GM18505 (cell line): Measurements from ENCODE around the gene CENPP.
"Not testable (repeated sequence)": the region's sequence is repeated elsewhere in the genome, so short reads cannot be mapped to it uniquely, and the experiment has no call there.

ENCODE experiments used
- ATAC-seq: cut with Tn5 transposase; IDR thresholded peaks from one replicate; pipeline ENCODE4 v1.9.1; 2021; ENCODE audit not compliant: unreplicated experiment
- POLR2A ChIP-seq: IDR thresholded peaks from 4 replicates; pipeline ENCODE4 v1.6.1; 2011; ENCODE audit warnings: borderline replicate concordance; ENCODE audit not compliant: insufficient read depth, insufficient read length; ENCODE audit errors: extremely low read depth

Gene CENPP

GRCh38 chr9:92406477-92406876 is 80.7 kb downstream of the CENPP start:
- TF ChIP-seq POLR2A, result peak; percentile 52
- ATAC-seq, result peak; percentile 52

DNA sequence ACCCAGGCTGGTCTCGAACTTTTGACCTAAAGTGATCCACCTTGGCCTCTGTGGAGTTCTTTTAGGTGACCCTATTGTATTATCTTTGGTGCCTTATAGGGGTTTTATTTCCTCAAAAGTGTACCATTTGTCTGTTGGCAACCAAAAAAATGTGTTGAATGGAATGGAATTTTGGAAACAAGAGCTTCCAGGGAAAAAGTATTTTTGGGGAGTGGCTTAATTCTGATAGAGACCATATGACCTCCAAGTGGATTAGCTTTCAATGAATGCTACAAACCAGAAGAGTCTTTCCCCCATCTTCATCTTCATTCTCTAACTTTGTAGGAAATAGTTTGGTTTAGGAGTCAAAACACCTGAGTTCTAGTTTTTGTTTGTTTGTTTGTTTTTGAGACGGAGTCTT is 82.1 kb downstream of the CENPP start:
- no peak for TF ChIP-seq POLR2A
- no peak for ATAC-seq

GRCh38 chr9:92408747-92409478 is 83.2 kb downstream of the CENPP start:
- no peak for TF ChIP-seq POLR2A
- no peak for ATAC-seq

DNA sequence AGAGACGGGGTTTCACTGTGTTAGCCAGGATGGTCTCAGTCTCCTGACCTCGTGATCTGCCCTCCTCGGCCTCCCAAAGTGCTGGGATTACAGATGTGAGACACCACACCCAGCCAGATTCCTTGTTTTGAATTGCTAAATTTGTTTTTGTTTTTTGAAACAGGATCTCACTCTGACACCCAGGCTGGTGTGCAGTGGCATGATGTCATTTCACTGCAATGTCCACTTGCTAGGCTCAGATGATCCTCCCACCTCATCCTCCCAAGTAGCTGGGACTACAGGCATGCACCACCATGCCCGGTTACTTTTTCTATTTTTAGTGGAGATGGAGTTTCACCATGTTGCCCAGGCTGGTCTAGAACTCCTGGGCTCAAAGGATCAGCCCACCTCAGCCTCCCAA is 85.4 kb downstream of the CENPP start:
- not testable (repeated sequence) for ATAC-seq

DNA sequence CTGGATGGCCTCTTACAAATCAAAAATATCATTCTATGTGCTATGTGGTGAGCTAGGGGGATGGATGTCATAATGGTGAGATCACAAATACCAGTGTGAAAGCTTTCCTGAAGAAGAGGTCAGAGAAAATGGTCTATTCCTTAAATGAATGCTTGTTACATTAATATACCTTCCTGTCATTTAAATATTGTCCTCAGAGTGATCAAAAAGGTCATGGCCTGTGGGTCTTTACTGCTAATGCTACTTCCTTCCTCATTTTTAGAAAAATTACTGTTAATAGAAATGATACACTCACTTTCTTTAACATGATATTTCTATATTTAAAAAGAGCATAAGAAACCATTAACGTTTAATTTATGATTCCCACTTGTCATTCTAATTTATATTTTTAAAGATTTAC is 88.8 kb downstream of the CENPP start:
- ATAC-seq, result no peak

DNA sequence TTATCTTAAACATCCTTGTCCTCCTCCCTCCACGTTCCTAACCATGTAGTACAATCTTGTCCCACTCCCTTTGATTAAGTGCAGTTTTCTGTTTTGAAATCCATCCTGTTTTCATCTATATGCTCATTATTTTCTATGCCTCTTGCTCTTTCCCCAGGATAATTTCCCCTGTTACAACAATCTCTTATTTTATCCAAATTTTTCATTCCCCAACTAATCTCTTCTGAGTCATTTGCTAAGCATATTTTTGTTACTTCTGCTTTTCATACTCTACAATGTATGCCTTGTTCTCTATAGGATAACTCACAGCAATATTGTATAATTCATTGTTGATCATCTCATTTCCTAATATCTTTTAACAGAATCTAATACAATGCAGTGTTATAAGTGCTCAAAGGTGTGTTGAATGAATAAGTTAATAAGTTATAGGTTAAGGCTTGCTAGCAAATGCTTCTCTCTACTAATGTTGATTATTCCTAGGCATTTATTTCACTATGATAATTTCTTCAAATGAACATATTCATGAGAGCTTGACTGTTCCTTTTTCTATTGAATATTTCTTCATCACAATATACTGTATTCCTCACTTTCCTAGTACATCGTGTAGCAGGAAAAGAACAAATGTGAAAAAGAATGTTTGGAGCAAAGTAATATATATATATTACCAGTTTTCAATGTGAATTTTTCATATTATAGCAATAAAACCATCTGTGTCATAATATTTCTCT is 97.0 kb downstream of the CENPP start:
- no peak for ATAC-seq
- TF ChIP-seq POLR2A, result no peak

More for the DNA sequence above, 88.8 kb downstream of the CENPP start:
- no peak for TF ChIP-seq POLR2A

- ATAC-seq, result no peak
- no peak for TF ChIP-seq POLR2A
Measured at GRCh38 chr9:92423612-92424011, 97.9 kb downstream of the CENPP start.

- ATAC-seq, result no peak
- no peak for TF ChIP-seq POLR2A
Measured at GRCh38 chr9:92424340-92424739, 98.6 kb downstream of the CENPP start, which contains the start of gene OMD. TSS of gene OMD (minus strand) at chr9:92424471. CDS start at chr9:92417558, 6,913 bp downstream.

DNA sequence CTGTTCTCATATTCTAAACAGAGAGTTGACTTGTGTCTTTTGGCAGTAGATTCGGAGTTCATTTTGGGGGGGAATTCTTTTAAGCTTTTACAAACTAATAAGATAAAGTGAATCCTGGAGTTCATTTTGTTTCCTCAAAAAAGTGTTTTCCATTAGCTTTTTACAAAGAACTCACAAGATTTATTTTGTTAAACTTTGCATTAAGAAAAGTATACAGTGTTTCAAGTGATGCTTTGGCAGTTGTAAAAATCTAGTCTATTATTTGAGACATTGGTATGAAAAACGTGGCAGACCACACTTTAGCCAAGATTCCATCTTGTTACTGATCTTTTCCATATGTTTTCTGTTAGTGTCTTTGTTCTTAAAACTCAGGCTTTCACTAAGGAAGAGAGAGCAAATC is 99.7 kb downstream of the CENPP start:
- TF ChIP-seq POLR2A, result no peak

GRCh38 chr9:92426501-92427145 is 100.9 kb downstream of the CENPP start:
- no peak for ATAC-seq
- no peak for TF ChIP-seq POLR2A

More for the DNA sequence above, 99.7 kb downstream of the CENPP start:
- ATAC-seq, result no peak

GRCh38 chr9:92429836-92430235 is 104.1 kb downstream of the CENPP start:
- no peak for TF ChIP-seq POLR2A
- no peak for ATAC-seq

GRCh38 chr9:92432350-92432749 is 106.6 kb downstream of the CENPP start:
- no peak for ATAC-seq
- no peak for TF ChIP-seq POLR2A

- ATAC-seq, result no peak
Measured at GRCh38 chr9:92432972-92433548, 107.3 kb downstream of the CENPP start.

More at GRCh38 chr9:92432972-92433548, 107.3 kb downstream of the CENPP start:
- TF ChIP-seq POLR2A, result no peak
